Gastrocnemius medialis (tissue), 4 donors: ENCODE measurements around the gene MEF2D. TPM values are rescaled to one million over a fixed set of nuclear protein-coding genes. Genes with fewer than 3 reads are reported as not detected.

Experiments used
- ATAC-seq, 2 donors: fragments of 150-250 bp; one replicate each; pipeline ENCODE4 v1.9.1; 2016
- DNase-seq, 2 donors: peaks; one replicate each; pipeline ENCODE4 v3.0.0-alpha.2; 2019
- H3K27ac ChIP-seq, 4 donors: fragments of 200-600 bp; sonication (generic); 1 replicate in 1 of 4; 2 replicates in 3 of 4; pipeline ENCODE4 v1.5.1; 2016 to 2018; ENCODE audit warnings: mild to moderate bottlenecking in 2 of 4, moderate library complexity in 1 of 4
- H3K27me3 ChIP-seq, 3 donors: fragments of 200-600 bp; sonication (generic) in 2 of 3; 1 replicate in 1 of 3; 2 replicates in 2 of 3; pipeline versions ENCODE4 v1.5.1 to v1.6.0; 2016 to 2019; ENCODE audit warnings: mild to moderate bottlenecking in 1 of 3, moderate library complexity in 1 of 3
- H3K36me3 ChIP-seq, 2 donors: fragments of 200-600 bp; sonication (generic) in 1 of 2; one replicate each; pipeline ENCODE4 v1.5.1; 2017 to 2018
- H3K4me1 ChIP-seq, 2 donors: fragments of 200-600 bp; sonication (generic) in 1 of 2; one replicate each; pipeline ENCODE4 v1.5.1; 2016 to 2017; ENCODE audit warnings: mild to moderate bottlenecking in 2 of 2
- H3K4me3 ChIP-seq, 4 donors: fragments of 200-600 bp; sonication (generic) in 3 of 4; 1 replicate in 1 of 4; 2 replicates in 3 of 4; pipeline ENCODE4 v1.5.1; 2016 to 2019; ENCODE audit warnings: mild to moderate bottlenecking in 2 of 4
- H3K9me3 ChIP-seq, 3 donors: fragments of 200-600 bp; sonication (generic) in 2 of 3; 1 replicate in 1 of 3; 2 replicates in 2 of 3; pipeline ENCODE4 v1.5.1; 2016 to 2019
- POLR2A ChIP-seq, 2 donors: fragments of 450-650 bp; IDR thresholded peaks; one replicate each; pipeline ENCODE4 v1.6.1; 2017; ENCODE audit warnings: antibody characterized with exemption in 2 of 2, mild to moderate bottlenecking in 2 of 2, moderate library complexity in 2 of 2
- in situ Hi-C, 4 donors: fragments of 200-750 bp; cut with MboI; loops; one replicate each; pipeline versions ENCODE4 v1.15.0 to v1.8.0; 2017; ENCODE audit warnings: low sequenced_read_pairs in 4 of 4
- intact Hi-C: fragments of 100-400 bp; cut with DNase I; formaldehyde crosslinking; loops from one replicate; pipeline ENCODE4 v1.15.1; 2023; ENCODE audit warnings: low total_unique reads
- total RNA-seq, 4 donors: library from RNA; depleted of rRNA; stranded (reverse); fragments of >200 nt; gene quantifications; one replicate each; pipeline versions ENCODE4 v1.1.0 to v1.2.3, GENCODE V29; 2016
- TF ChIP-seq, protein P1 (sequence below), 5 experiments: fragments of 450-650 bp in 3 of 5; fragments of 200-600 bp in 2 of 5; sonication (generic) in 2 of 5; IDR thresholded peaks in 4 of 5; conservative IDR thresholded peaks in 1 of 5; 1 replicate in 4 of 5; 2 replicates in 1 of 5; pipeline ENCODE4 v1.5.1; 2016 to 2019; ENCODE audit warnings: antibody characterized with exemption in 5 of 5, mild to moderate bottlenecking in 3 of 5, moderate library complexity in 3 of 5

MEF2D gene
- total RNA-seq, 4 donors from 2014 or later, result 129 to 260 (median 168) TPM

DNA sequence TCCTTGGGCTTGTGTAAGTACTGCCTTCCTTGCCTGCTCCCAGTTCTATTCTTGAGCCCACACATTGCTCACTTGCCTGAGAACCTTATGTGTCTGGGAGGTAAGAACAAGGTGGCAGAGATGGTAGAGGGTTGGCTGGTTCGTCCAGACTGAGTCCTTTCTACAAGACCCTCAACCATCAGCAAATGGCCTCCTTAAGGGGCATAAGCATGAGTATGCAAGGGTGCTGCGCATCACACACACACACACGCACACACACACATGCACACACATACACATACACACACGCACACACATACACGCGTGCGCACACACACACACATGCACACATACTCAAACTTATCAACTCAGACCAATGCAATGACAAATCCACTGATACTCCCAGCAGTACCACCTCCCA is 74.6 kb downstream of the MEF2D start:
- H3K4me3 ChIP-seq, result no peak overlapping the region
- H3K36me3 ChIP-seq, result no peaks in the 10 kb centered on the region
- DNase-seq (no peak), ATAC-seq (no peak)
- intact Hi-C loops (no loop called here), in situ Hi-C loops (no loop called here)
- H3K27ac ChIP-seq, result no peak overlapping the region
- no peaks in the 10 kb centered on the region for H3K9me3 ChIP-seq
- TF ChIP-seq, protein P1, sequence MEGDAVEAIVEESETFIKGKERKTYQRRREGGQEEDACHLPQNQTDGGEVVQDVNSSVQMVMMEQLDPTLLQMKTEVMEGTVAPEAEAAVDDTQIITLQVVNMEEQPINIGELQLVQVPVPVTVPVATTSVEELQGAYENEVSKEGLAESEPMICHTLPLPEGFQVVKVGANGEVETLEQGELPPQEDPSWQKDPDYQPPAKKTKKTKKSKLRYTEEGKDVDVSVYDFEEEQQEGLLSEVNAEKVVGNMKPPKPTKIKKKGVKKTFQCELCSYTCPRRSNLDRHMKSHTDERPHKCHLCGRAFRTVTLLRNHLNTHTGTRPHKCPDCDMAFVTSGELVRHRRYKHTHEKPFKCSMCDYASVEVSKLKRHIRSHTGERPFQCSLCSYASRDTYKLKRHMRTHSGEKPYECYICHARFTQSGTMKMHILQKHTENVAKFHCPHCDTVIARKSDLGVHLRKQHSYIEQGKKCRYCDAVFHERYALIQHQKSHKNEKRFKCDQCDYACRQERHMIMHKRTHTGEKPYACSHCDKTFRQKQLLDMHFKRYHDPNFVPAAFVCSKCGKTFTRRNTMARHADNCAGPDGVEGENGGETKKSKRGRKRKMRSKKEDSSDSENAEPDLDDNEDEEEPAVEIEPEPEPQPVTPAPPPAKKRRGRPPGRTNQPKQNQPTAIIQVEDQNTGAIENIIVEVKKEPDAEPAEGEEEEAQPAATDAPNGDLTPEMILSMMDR (IDR thresholded peaks at IDR 0.05 in 4 of 5, conservative IDR thresholded peaks at IDR 0.05 in 1 of 5), result no peak
- no peak for TF ChIP-seq POLR2A (IDR thresholded peaks at IDR 0.05)
- peaks cover 60 to 81% (median 68%) of the 10 kb centered on the region in 3 donors for H3K27me3 ChIP-seq
- H3K4me1 ChIP-seq, result peaks cover 4 to 11% of the 10 kb centered on the region in 2 donors

DNA sequence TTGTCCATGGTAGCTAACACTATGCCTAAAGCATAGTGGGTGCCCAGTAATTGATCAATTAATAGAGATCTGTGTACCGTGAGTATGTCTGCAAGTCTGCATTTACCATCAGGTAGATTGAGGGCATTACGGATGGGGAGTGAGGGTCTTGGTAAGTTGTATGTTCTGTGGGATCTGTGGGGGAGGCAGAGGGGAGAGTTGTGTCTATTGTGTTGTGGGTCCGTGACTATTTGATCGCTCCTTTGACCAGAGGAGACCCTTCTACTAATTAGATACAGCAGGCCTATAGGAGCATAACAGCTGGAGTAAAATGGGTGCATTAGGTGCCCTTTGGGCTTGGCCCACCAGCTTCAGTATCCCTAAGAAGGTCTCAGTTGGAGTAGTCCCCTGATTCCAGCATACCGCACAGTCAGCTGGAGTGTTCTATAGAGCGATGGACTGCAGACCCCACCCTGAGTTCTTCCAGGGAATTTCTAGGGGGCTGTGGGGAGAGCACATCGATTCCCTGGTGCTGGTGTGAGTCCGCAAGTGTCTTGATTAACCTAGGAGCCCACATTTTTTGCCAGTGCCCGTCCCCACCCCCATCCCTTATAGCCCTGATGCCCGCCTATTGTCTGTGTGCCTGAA is 75.7 kb downstream of the MEF2D start:
- H3K9me3 ChIP-seq, result no peaks in the 10 kb centered on the region
- TF ChIP-seq POLR2A (IDR thresholded peaks at IDR 0.05), result no peak
- TF ChIP-seq, protein P1 (IDR thresholded peaks at IDR 0.05 in 4 of 5, conservative IDR thresholded peaks at IDR 0.05 in 1 of 5), result no peak
- H3K36me3 ChIP-seq, result no peaks in the 10 kb centered on the region
- peaks cover 60 to 82% (median 72%) of the 10 kb centered on the region in 3 donors for H3K27me3 ChIP-seq
- ATAC-seq (no peak), DNase-seq (no peak)
- in situ Hi-C loops (no loop called here), intact Hi-C loops (no loop called here)
- peaks cover 12 to 22% of the 10 kb centered on the region in 2 donors for H3K4me1 ChIP-seq
- H3K27ac ChIP-seq, result no peak overlapping the region
- no peak overlapping the region for H3K4me3 ChIP-seq

DNA sequence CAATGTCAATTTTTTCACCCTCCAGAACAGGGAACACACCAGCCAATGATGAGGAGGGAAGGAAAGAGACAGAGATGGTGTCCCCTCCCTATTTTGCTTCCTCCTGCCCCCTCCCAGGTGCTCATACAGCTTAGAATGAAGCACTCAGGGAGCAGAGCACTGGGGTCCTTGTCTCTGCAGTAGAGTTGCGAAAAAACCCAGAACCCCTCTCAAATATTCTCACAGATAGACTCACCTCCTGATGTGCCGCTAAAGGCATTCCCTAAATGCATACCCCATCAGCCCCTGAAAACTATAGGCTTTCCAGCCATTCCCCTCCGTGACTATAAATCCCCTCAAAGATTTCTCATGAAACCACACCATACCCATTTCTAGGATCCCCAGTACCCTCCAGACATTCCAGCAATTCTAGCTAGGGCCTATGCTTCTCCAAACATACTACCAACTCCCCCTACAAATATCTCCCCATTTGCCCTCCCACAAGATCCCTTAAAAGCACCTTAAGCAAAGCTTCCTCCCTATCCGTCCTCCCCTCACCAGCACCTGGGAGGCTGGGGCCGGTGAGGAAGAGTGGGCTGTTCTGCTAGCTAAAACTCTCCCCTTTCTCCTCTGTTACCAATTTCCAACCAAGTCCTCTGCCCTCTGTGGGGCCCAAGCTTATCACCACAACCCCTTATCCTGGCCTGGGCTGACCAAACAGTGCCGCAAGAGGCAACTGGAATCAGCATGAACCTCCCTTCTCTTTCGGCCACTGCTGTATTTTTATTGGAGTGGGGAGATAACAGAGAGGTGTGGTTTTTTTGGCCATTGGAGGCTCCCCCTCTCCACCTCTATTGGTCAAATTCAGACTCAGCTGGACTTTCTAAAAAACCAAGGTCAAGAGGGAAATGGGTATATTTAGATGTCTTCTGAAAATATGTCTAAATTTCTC is 76.9 kb downstream of the MEF2D start:
- in situ Hi-C loops (no loop called here), intact Hi-C loops (no loop called here)
- H3K27me3 ChIP-seq, result peaks cover 60 to 82% (median 72%) of the 10 kb centered on the region in 3 donors
- no peak for DNase-seq
- no peak overlapping the region for H3K27ac ChIP-seq
- H3K4me3 ChIP-seq, result no peak overlapping the region
- TF ChIP-seq, protein P1 (IDR thresholded peaks at IDR 0.05 in 4 of 5, conservative IDR thresholded peaks at IDR 0.05 in 1 of 5), result no peak
- no peak for TF ChIP-seq POLR2A (IDR thresholded peaks at IDR 0.05)
- no peaks in the 10 kb centered on the region for H3K36me3 ChIP-seq
- no peaks in the 10 kb centered on the region for H3K9me3 ChIP-seq
- no peak for ATAC-seq
- H3K4me1 ChIP-seq, result peaks cover 12 to 23% of the 10 kb centered on the region in 2 donors

DNA sequence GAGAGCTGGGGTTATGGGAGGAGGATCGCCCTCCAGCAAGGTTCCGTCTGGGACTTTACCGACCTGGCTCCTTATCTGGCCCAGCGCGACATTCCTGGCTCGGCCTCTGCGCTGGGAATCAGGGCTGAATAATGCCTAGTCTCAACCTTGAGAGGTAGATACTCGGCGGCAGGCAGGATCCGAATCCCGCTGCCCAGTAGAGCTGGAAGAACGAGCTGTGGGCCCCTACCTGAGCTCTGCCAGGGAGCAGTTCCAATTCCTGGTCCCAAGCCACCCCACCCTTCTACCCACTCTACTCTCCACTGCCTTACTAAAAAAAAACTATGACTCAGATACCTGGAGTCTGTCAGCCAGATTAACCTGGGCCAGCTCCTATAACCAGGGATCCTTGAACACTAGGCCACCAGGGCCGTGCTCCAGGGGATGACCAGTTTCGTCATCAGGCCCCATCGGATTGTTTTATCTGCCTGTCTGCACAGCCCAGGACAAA is 77.9 kb downstream of the MEF2D start:
- no peaks in the 10 kb centered on the region for H3K9me3 ChIP-seq
- peaks cover 60 to 81% (median 73%) of the 10 kb centered on the region in 3 donors for H3K27me3 ChIP-seq
- no peaks in the 10 kb centered on the region for H3K36me3 ChIP-seq
- no peak overlapping the region for H3K4me3 ChIP-seq
- peak in 1 of 2 donors; percentile 23 for DNase-seq
- peak; percentile 69 for ATAC-seq
- TF ChIP-seq, protein P1 (IDR thresholded peaks at IDR 0.05 in 4 of 5, conservative IDR thresholded peaks at IDR 0.05 in 1 of 5), result no peak
- TF ChIP-seq POLR2A (IDR thresholded peaks at IDR 0.05), result no peak
- intact Hi-C loops (no loop called here), in situ Hi-C loops (no loop called here)
- peaks cover 12 to 23% of the 10 kb centered on the region in 2 donors for H3K4me1 ChIP-seq
- H3K27ac ChIP-seq, result no peak overlapping the region
